Karpas-422 (cell line): ENCODE results near the gene DOLPP1. TPM values are rescaled to one million over a fixed set of nuclear protein-coding genes. Genes with fewer than 3 reads are reported as not detected.

Experiments used
- DNase-seq: peaks from one replicate; pipeline ENCODE4 v3.0.0-alpha.2; 2015
- H2AFZ ChIP-seq: fragments of 200-600 bp; sonication (generic); 2 replicates; pipeline ENCODE4 v1.6.1; 2014; ENCODE audit warnings: antibody characterized with exemption, low read length, mixed read lengths
- H3K27ac ChIP-seq: fragments of 200-600 bp; sonication (generic); 2 replicates; pipeline ENCODE4 v1.5.1; 2014; ENCODE audit warnings: mild to moderate bottlenecking, low read length, moderate library complexity
- H3K27me3 ChIP-seq: fragments of 200-600 bp; sonication (generic); 2 replicates; pipeline ENCODE4 v1.6.1; 2014; ENCODE audit warnings: low read length, mixed read lengths
- H3K36me3 ChIP-seq: fragments of 200-600 bp; sonication (generic); 2 replicates; pipeline ENCODE4 v1.6.1; 2014; ENCODE audit warnings: low read length, mixed read lengths; ENCODE audit not compliant: insufficient read depth
- H3K4me1 ChIP-seq: fragments of 200-600 bp; sonication (generic); 2 replicates; pipeline ENCODE4 v1.6.1; 2014; ENCODE audit warnings: mild to moderate bottlenecking, low read length, mixed read lengths
- H3K4me2 ChIP-seq: fragments of 200-600 bp; sonication (generic); 2 replicates; pipeline ENCODE4 v1.6.1; 2014; ENCODE audit warnings: low read length, low read depth, mild to moderate bottlenecking; ENCODE audit not compliant: poor library complexity, severe bottlenecking
- H3K4me3 ChIP-seq: fragments of 200-600 bp; sonication (generic); 2 replicates; pipeline ENCODE4 v1.5.1; 2014; ENCODE audit warnings: mild to moderate bottlenecking, antibody characterized with exemption, low read length, mixed read lengths
- H3K79me2 ChIP-seq: fragments of 200-600 bp; sonication (generic); 2 replicates; pipeline ENCODE4 v1.6.1; 2014; ENCODE audit warnings: mild to moderate bottlenecking, low read length, mixed read lengths
- H3K9ac ChIP-seq: fragments of 200-600 bp; sonication (generic); 2 replicates; pipeline ENCODE4 v1.6.0; 2014; ENCODE audit warnings: low read length
- H3K9me2 ChIP-seq: fragments of 200-600 bp; sonication (generic), shearing (Covaris generic); replicated peaks from 2 replicates; pipeline ENCODE4 v1.6.0; 2014; ENCODE audit warnings: mild to moderate bottlenecking, low read length, moderate library complexity; ENCODE audit not compliant: insufficient read depth
- H3K9me3 ChIP-seq: fragments of 300-700, 200-600 bp; sonication (generic); 2 replicates; pipeline ENCODE4 v1.6.1; 2014; ENCODE audit warnings: low read length, mixed read lengths
- H4K20me1 ChIP-seq: fragments of 200-600 bp; sonication (generic); 2 replicates; pipeline ENCODE4 v1.6.1; 2014; ENCODE audit warnings: mild to moderate bottlenecking, antibody characterized with exemption, low read length, low read depth; ENCODE audit not compliant: insufficient read depth
- total RNA-seq: library from RNA; depleted of rRNA; stranded (reverse); fragments of >200 nt; shearing (Covaris generic); gene quantifications from 2 replicates; pipeline ENCODE4 v1.2.3, GENCODE V29; 2014; ENCODE audit warnings: low replicate concordance

The DOLPP1 gene
- total RNA-seq, 1 experiment from 2014 or later = 6.7 TPM

GRCh38 chr9:129077236-129077635 lies 3.7 kb upstream of the DOLPP1 start:
- peaks cover 15% of the 10 kb centered on the region for H3K4me1 ChIP-seq
- H3K79me2 ChIP-seq = peaks cover 9% of the 10 kb centered on the region
- no peak for DNase-seq
- H2AFZ ChIP-seq = no peak overlapping the region
- H3K9ac ChIP-seq = no peak overlapping the region
- no peak overlapping the region for H3K27ac ChIP-seq
- H3K4me2 ChIP-seq = no peak overlapping the region
- H3K9me2 ChIP-seq = no peaks in the 10 kb centered on the region
- no peaks in the 10 kb centered on the region for H3K9me3 ChIP-seq
- H3K27me3 ChIP-seq = no peaks in the 10 kb centered on the region
- H3K4me3 ChIP-seq = no peak overlapping the region
- 0 out of 2 replicates have a peak, but pooled peaks cover 5% of the 10 kb centered on the region for H4K20me1 ChIP-seq
- no peaks in the 10 kb centered on the region for H3K36me3 ChIP-seq

DNA sequence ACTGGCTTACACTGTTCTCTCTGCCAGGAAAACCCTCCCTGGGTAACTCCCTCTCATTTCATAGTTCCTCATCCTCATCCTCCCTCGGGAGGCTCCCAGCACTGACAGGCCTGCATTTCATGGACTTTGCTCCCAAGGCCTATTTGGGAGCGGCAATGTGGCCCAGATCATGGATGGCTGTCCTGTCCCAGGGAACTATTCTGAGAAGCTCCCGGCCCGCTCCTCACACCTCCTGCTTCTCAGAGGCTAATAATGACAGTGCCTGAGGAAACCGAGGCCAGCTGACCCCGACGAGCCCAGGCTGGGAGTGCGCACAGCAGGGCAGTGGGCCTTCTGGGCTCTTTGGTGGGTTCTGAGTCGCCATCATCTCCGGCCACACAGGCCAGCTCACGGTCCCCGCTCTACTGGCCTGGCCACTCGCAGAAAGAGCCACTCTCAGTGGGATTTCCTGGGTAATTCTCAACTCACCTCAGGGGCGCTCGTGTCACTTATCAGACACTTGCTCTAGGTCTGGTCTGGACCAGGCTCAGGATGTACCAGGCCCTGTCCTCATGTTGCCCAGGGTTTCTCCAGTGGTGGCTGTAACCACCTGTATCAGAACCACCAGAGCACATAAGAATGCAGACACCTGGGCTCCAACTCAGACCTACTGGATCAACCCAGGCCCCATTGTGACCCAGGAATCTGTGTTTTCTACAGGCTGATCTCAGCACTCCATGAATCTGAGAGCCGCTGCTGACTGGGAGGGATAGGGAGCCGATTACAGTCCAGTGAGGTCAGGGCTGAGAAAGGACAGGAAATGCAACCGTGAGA lies 2.0 kb upstream of the DOLPP1 start:
- Histone ChIP-seq H3K36me3 (no peaks in the 10 kb centered on the region), H4K20me1 (0 out of 2 replicates have a peak, but pooled peaks cover 9% of the 10 kb centered on the region), H3K79me2 (peaks cover 25% of the 10 kb centered on the region), H3K27ac (no peak overlapping the region), H3K27me3 (no peaks in the 10 kb centered on the region), H3K9me2 (no peaks in the 10 kb centered on the region), H2AFZ (no peak overlapping the region), H3K4me1 (peaks cover 21% of the 10 kb centered on the region), H3K4me2 (peak overlapping the region; percentile 17), H3K9me3 (no peaks in the 10 kb centered on the region), H3K9ac (no peak overlapping the region), H3K4me3 (no peak overlapping the region)
- no peak for DNase-seq

GRCh38 chr9:129079829-129080228 lies 1.1 kb upstream of the DOLPP1 start:
- peaks cover 31% of the 10 kb centered on the region for H3K79me2 ChIP-seq
- DNase-seq = no peak
- H4K20me1 ChIP-seq = 0 out of 2 replicates have a peak, but pooled peaks cover 9% of the 10 kb centered on the region
- peaks cover 21% of the 10 kb centered on the region for H3K4me1 ChIP-seq
- peak overlapping the region; percentile 97 for H3K4me2 ChIP-seq
- peak overlapping the region; percentile 83 for H3K4me3 ChIP-seq
- no peaks in the 10 kb centered on the region for H3K9me2 ChIP-seq
- H3K36me3 ChIP-seq = no peaks in the 10 kb centered on the region
- no peaks in the 10 kb centered on the region for H3K9me3 ChIP-seq
- peak overlapping the region; percentile 75 for H3K9ac ChIP-seq
- no peaks in the 10 kb centered on the region for H3K27me3 ChIP-seq
- 0 out of 2 replicates have a peak overlapping the region, but pooled peaks have one; percentile 87 for H2AFZ ChIP-seq
- no peak overlapping the region for H3K27ac ChIP-seq

DNA sequence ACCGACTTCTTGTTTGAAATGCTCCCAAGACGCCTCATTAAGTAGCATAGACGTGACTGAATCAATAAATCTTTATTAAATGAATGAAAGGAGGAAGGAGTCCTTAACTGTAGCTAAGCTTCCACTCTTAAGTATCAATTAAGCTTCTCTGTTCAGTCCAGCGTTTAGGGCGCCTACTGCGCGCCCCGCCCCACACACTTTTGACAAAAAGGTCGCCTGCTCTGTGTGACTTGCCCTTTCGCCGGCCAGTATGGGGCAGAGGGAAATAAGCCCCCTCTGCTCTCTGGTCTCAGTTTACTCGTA lies 662 bp upstream of the DOLPP1 start:
- Histone ChIP-seq H4K20me1 (0 out of 2 replicates have a peak, but pooled peaks cover 9% of the 10 kb centered on the region), H3K9me3 (no peaks in the 10 kb centered on the region), H3K27me3 (no peaks in the 10 kb centered on the region), H2AFZ (peak overlapping the region; percentile 87), H3K36me3 (no peaks in the 10 kb centered on the region), H3K9ac (peak overlapping the region; percentile 75), H3K4me2 (peak overlapping the region; percentile 97), H3K4me3 (peak overlapping the region; percentile 83), H3K4me1 (peaks cover 21% of the 10 kb centered on the region), H3K79me2 (peaks cover 31% of the 10 kb centered on the region), H3K9me2 (no peaks in the 10 kb centered on the region), H3K27ac (no peak overlapping the region)
- no peak for DNase-seq

DNA sequence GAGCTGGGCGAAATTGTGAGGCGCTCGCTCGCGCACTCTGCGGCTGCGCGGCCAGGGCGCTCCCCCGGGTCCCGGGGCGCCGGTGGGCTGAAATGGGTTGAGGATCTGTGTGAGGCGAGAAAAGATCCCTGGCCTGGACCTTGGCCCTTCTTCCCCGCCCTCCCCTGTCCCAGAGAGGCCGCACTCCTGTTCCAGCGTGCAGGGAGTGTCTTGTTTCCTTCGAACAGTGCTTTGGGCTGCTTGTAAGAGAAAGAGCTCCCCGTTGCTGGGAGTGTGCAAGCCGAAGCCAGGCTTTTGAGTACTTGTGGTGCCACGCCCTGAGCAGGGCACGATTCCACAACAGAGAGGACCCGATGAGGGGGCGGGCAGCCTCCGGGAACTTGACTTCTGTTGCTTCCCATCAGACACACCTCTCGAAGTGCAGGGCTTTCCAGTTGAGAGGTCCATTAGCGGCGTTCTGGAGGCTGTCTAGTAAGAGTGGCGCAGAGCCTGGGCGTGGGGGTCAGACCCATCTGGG lies 535 bp downstream of the DOLPP1 start:
- H3K4me3 ChIP-seq = peak overlapping the region; percentile 91
- no peaks in the 10 kb centered on the region for H3K9me2 ChIP-seq
- no peaks in the 10 kb centered on the region for H3K36me3 ChIP-seq
- peak overlapping the region; percentile 69 for H3K4me2 ChIP-seq
- H3K79me2 ChIP-seq = peaks cover 31% of the 10 kb centered on the region
- H3K9me3 ChIP-seq = no peaks in the 10 kb centered on the region
- peak overlapping the region; percentile 35; the same call in 1 of the 2 replicates for H3K27ac ChIP-seq
- peaks cover 21% of the 10 kb centered on the region for H3K4me1 ChIP-seq
- H2AFZ ChIP-seq = peak overlapping the region; percentile 90; the same call in 1 of the 2 replicates
- H4K20me1 ChIP-seq = 0 out of 2 replicates have a peak, but pooled peaks cover 9% of the 10 kb centered on the region
- peak overlapping the region; percentile 84 for H3K9ac ChIP-seq
- H3K27me3 ChIP-seq = no peaks in the 10 kb centered on the region
- peak; percentile 58 for DNase-seq

GRCh38 chr9:129084087-129084486 lies 3.2 kb downstream of the DOLPP1 start:
- Histone ChIP-seq H3K27ac (no peak overlapping the region), H3K4me3 (no peak overlapping the region), H3K4me2 (no peak overlapping the region), H3K36me3 (no peaks in the 10 kb centered on the region; the same call in 1 of the 2 replicates), H3K79me2 (peaks cover 31% of the 10 kb centered on the region), H3K4me1 (peaks cover 21% of the 10 kb centered on the region), H3K9me3 (no peaks in the 10 kb centered on the region), H4K20me1 (0 out of 2 replicates have a peak, but pooled peaks cover 9% of the 10 kb centered on the region), H3K9ac (no peak overlapping the region), H3K27me3 (no peaks in the 10 kb centered on the region), H2AFZ (no peak overlapping the region), H3K9me2 (no peaks in the 10 kb centered on the region)
- DNase-seq = no peak

DNA sequence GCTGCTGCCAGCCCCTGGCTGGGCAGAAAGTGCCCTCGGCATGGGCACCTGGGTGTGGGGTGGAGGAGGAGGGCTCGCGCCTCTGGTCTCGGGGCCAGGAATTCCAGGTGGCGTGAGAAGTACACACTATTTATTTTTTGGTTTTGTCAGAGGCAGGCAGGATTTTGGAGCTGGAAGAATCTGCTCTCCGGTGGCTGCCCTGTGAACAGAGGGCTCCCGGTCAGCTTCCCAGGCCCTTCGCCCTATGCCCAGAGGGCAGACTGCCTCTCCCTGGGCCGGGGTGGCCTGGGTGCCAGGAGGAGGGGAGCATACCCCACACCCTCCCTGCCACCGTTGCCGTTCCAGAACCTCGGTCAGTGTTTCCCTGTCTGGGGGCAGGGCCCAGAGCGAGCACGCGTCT lies 8.3 kb downstream of the DOLPP1 start:
- Histone ChIP-seq H3K9ac (no peak overlapping the region), H3K4me2 (no peak overlapping the region), H3K9me3 (no peaks in the 10 kb centered on the region), H3K79me2 (peaks cover 2% of the 10 kb centered on the region; the same call in 1 of the 2 replicates), H3K36me3 (no peaks in the 10 kb centered on the region; the same call in 1 of the 2 replicates), H4K20me1 (no peaks in the 10 kb centered on the region), H3K4me3 (no peak overlapping the region), H3K27ac (no peak overlapping the region), H3K27me3 (no peaks in the 10 kb centered on the region), H3K4me1 (no peaks in the 10 kb centered on the region), H2AFZ (no peak overlapping the region), H3K9me2 (no peaks in the 10 kb centered on the region)
- DNase-seq = no peak

DNA sequence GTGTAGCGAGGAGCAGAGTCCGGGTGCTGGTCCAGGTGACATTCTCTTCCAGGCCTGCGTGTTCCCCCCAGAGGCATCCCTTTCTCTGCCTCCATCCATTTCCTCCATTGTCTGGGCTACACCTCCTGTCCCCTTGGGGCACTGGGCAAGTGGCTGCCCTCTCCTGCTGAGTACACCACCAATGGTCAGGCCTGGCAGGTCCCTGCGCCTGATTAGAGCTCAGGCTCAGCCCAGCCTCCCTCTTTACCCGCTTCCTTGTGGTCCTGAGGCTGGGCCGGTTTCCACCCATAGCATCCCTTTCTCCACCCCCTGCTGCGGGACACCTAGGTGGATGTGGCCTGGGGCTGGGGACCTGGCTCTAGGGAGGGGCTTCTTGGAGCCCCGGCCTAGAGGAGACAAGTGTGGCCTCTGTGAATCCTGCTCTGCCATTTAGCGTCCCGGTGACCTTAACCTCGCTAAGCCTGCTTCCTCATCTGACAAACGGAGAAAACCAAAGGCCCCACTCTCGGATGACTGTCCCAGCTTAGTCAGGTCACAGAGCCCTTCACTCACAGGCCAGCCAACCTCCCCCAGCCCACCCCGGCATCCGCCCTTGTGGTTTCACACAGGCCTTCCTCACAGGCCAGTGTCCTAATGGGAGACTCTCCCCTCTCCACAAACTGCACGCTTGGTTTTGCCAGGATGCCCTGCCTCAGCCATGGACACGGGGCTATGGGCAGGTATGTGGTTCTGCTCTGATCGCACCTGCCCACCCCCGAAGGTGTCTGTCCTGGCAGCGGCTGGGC lies 12.9 kb downstream of the DOLPP1 start:
- no peaks in the 10 kb centered on the region for H3K4me1 ChIP-seq
- DNase-seq = no peak
- no peak overlapping the region for H3K4me3 ChIP-seq
- no peak overlapping the region for H3K27ac ChIP-seq
- no peaks in the 10 kb centered on the region for H3K9me2 ChIP-seq
- no peak overlapping the region for H3K4me2 ChIP-seq
- H4K20me1 ChIP-seq = no peaks in the 10 kb centered on the region
- H2AFZ ChIP-seq = no peak overlapping the region
- no peaks in the 10 kb centered on the region for H3K79me2 ChIP-seq
- H3K27me3 ChIP-seq = no peaks in the 10 kb centered on the region
- H3K9ac ChIP-seq = no peak overlapping the region
- no peaks in the 10 kb centered on the region for H3K36me3 ChIP-seq
- no peaks in the 10 kb centered on the region for H3K9me3 ChIP-seq
